CD4-positive, alpha-beta T cell treated with Interleukin-4 for 1 hour (primary cell): ENCODE data around the gene ETHE1.

Source experiments
- DNase-seq, 2 donors: peaks; one replicate each; pipeline ENCODE4 v3.0.0-alpha.2; 2020 to 2022

Gene ETHE1

DNA sequence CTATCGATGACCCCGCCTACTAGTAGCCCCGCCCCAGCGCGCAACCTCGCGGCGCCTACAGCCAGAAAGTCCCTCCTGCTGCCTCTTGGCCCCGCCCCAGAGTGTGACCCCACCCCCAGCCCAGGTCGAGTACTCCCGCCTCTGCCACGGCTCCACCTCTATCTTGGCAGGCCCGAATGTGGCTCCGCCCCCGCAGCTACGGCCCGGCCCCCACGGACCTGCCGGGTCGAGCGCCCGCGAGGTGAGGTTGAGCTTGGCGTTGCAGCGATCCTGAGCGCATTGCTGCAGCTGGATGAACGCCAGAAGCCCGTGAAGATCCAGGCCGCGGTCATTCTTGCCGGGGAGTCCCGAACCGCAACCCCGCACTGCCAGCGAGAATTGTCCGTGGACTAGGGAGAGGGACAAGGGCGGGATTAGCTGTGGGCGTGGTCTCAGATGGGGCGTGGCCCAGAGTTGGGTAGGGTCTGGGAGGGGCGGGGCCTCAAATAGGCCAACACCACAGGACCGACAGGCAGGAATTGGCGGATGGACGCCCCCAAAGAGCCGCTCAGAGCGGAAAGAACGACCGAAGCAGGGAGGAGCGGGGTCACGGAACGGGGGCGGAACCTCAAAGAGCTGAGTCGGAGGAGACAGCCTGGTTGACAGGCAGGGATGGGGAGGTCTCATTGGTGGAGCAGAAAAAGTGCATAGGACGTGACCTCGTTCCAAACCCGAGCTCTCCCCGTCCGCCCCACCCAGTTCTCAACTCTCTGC, 63.4 kb downstream of the ETHE1 start:
- peak; percentile 99 for DNase-seq

DNA sequence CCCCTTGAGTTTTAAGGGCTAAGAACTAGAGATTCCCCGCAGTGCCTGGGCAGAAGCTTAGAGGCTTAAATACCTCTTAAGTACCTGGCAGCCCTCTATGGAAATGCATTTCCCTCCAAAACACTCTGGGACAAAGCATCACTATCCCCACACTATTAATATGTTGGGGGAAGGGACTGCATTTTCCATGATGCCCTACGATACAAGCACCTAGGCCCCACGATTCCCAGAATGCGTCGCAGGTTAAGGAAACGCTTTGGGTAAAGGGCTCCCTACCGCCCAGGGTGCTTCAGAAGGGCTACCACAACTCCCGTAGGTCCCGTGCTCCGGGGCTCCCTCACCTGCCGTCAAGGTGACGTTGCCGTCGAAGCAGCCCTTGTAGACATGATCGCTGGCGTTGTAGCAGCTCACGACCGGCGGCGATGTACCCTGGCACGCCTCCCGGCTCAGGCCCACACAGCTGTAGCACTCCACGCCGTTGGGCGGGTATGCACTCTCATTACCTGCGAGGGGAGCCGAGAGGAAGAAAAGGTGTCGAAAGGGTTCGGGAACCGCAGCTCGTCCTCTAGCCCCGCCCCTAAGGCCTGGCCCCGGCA, 64.1 kb downstream of the ETHE1 start:
- no peak for DNase-seq

DNA sequence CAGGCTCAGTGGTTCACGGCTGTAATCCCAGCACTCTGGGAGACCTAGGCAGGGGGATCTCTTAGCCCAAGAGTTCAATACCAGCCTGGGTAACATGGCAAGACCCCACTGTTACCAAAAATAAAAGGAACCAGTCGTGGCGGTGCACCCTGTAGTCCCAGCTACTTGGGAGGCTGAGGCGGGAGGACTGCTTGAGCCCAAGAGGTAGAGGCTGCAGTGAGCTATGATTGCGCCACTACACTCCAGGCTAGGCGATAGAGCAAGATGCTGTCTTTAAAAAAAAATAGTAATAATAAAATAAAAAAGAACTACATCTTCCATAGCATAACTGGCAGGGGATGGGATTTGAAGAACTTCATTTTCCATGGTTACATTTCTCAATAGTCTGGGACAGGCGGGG, 64.6 kb downstream of the ETHE1 start:
- no peak for DNase-seq

DNA sequence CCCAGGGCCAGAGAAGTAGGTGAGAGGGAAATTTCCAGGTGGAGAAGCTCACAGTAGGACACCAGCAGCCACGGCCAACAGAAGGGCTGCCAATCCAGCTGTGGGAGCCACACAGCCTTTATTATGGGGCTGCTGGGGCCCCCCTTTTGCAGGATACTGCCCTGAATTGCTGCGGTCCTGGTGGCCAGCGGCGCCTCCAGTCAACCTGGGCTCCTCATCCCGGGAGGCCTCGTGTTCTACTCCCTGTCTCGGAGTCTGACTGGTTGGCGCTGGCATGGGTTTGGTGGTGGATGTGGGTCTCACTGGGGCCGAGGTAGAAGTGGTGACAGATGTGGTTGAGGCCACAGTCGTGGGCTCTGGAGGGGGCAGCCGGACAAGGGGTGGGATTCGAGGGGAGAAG, 65.7 kb downstream of the ETHE1 start:
- DNase-seq = no peak

DNA sequence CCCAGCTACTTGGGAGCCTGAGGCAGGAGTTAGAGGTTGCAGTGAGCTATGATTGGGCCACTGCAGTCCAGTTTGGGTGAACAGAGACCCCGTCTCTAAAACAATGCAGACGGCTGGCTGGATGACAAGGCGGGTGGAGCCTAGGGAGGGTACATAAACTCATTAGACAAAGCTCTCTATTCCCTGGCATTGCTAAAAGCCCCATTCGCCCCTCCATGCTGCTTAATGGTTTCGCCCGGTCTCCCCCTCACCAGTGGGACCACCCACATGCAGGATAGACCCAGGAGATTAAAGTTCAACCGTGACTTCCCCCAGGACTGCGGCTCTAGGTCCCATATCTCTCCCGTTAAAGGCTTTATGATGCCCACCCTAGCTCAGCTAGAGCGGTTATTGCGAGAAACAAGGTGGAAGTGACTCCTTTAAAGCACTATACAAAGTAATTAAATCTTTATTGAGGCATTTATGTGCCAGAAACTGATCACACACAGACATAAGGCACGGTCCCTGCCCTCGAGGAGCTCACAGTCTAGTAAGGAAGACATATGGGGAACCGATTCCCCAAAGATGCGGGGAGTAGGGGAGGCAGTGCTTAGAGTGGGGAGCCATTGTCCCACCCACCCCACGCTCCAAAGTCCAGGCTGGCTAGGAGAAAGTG, 66.5 kb downstream of the ETHE1 start:
- no peak for DNase-seq

DNA sequence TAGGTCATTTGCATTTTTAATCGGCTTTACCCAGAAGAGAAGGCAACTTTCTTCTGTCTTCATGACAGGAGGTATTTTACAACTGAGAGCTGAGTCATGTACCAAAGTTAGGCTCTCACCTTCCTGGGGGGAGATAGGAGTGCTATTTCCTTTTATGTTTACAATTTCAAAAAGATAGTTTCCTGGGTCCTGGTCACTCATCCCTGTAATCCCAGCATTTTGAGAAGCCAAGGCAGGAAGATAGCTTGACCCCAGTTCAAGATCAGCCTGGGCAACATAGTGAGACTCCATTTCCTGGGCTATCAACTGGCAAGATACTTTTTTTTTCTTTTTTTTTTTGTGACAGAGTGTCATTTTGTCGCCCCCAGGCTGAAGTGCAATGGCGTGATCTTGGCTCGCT, 69.2 kb downstream of the ETHE1 start:
- no peak for DNase-seq
